ENCODE data around the gene CHAD.

Gene CHAD

GRCh38 chr17:50507871-50508572 lies 39.3 kb upstream of the CHAD start, which contains the start of gene MYCBPAP:
TSS of gene MYCBPAP (plus strand) at chr17:50508439. CDS start at chr17:50508675, 236 bp downstream.
- Histone ChIP-seq H3K27me3 (ENCODE audit: control insufficient read depth in 2 of 2, insufficient read depth in 2 of 2, low read length in 2 of 2) (no peaks in the 10 kb centered on the region), H3K9me3 (ENCODE audit: control insufficient read depth in 2 of 2, low read length in 2 of 2) (no peaks in the 10 kb centered on the region), H3K4me1 (ENCODE audit: control insufficient read depth in 2 of 2, insufficient read depth in 2 of 2, low read length in 2 of 2) (peaks cover 27 to 34% of the 10 kb centered on the region in 2 donors), H3K9ac (ENCODE audit: low read depth in 1 of 2, low read length in 2 of 2) (peak within 1 kb of the TSS; percentile 52 to 76), H3K27ac (ENCODE audit: low read depth in 2 of 2, low read length in 2 of 2) (peak within 1 kb of the TSS; percentile 65), H3K36me3 (ENCODE audit: control insufficient read depth in 2 of 2, insufficient read depth in 2 of 2, low read length in 2 of 2) (no peaks in the 10 kb centered on the region), H3K4me3 (ENCODE audit: low read length in 2 of 2) (peak within 1 kb of the TSS; percentile 59 to 62)

GRCh38 chr17:50506298-50506697 lies 37.6 kb upstream of the CHAD start:
- Histone ChIP-seq H3K27ac (ENCODE audit: low read depth in 2 of 2, low read length in 2 of 2) (peak overlapping the region; percentile 48 to 67), H3K9me3 (ENCODE audit: control insufficient read depth in 2 of 2, low read length in 2 of 2) (no peaks in the 10 kb centered on the region), H3K27me3 (ENCODE audit: control insufficient read depth in 2 of 2, insufficient read depth in 2 of 2, low read length in 2 of 2) (no peaks in the 10 kb centered on the region), H3K36me3 (ENCODE audit: control insufficient read depth in 2 of 2, insufficient read depth in 2 of 2, low read length in 2 of 2) (no peaks in the 10 kb centered on the region), H3K4me3 (ENCODE audit: low read length in 2 of 2) (no peak overlapping the region), H3K4me1 (ENCODE audit: control insufficient read depth in 2 of 2, insufficient read depth in 2 of 2, low read length in 2 of 2) (peaks cover 24 to 28% of the 10 kb centered on the region in 2 donors), H3K9ac (ENCODE audit: low read depth in 1 of 2, low read length in 2 of 2) (no peak overlapping the region)

GRCh38 chr17:50505591-50506130 lies 37.0 kb upstream of the CHAD start:
- Histone ChIP-seq H3K4me1 (ENCODE audit: control insufficient read depth in 2 of 2, insufficient read depth in 2 of 2, low read length in 2 of 2) (peaks cover 24 to 28% of the 10 kb centered on the region in 2 donors), H3K27me3 (ENCODE audit: control insufficient read depth in 2 of 2, insufficient read depth in 2 of 2, low read length in 2 of 2) (no peaks in the 10 kb centered on the region), H3K4me3 (ENCODE audit: low read length in 2 of 2) (no peak overlapping the region), H3K27ac (ENCODE audit: low read depth in 2 of 2, low read length in 2 of 2) (peak overlapping the region; percentile 48 to 67), H3K36me3 (ENCODE audit: control insufficient read depth in 2 of 2, insufficient read depth in 2 of 2, low read length in 2 of 2) (no peaks in the 10 kb centered on the region), H3K9ac (ENCODE audit: low read depth in 1 of 2, low read length in 2 of 2) (peak overlapping the region in 1 of 2 donors; percentile 41), H3K9me3 (ENCODE audit: control insufficient read depth in 2 of 2, low read length in 2 of 2) (no peaks in the 10 kb centered on the region)

- Histone ChIP-seq H3K9ac (ENCODE audit: low read depth in 1 of 2, low read length in 2 of 2) (no peak overlapping the region), H3K9me3 (ENCODE audit: control insufficient read depth in 2 of 2, low read length in 2 of 2) (no peaks in the 10 kb centered on the region), H3K27ac (ENCODE audit: low read depth in 2 of 2, low read length in 2 of 2) (peak overlapping the region in 1 of 2 donors; percentile 40), H3K27me3 (ENCODE audit: control insufficient read depth in 2 of 2, insufficient read depth in 2 of 2, low read length in 2 of 2) (no peaks in the 10 kb centered on the region), H3K4me1 (ENCODE audit: control insufficient read depth in 2 of 2, insufficient read depth in 2 of 2, low read length in 2 of 2) (peaks cover 23 to 30% of the 10 kb centered on the region in 2 donors), H3K4me3 (ENCODE audit: low read length in 2 of 2) (no peak overlapping the region), H3K36me3 (ENCODE audit: control insufficient read depth in 2 of 2, insufficient read depth in 2 of 2, low read length in 2 of 2) (no peaks in the 10 kb centered on the region)
Measured at GRCh38 chr17:50502301-50502990, 33.8 kb upstream of the CHAD start.

GRCh38 chr17:50501054-50501453 lies 32.4 kb upstream of the CHAD start:
- no peak overlapping the region for H3K9ac ChIP-seq (ENCODE audit: low read depth in 1 of 2, low read length in 2 of 2)
- H3K36me3 ChIP-seq (ENCODE audit: control insufficient read depth in 2 of 2, insufficient read depth in 2 of 2, low read length in 2 of 2) = no peaks in the 10 kb centered on the region
- no peaks in the 10 kb centered on the region for H3K9me3 ChIP-seq (ENCODE audit: control insufficient read depth in 2 of 2, low read length in 2 of 2)
- no peak overlapping the region for H3K4me3 ChIP-seq (ENCODE audit: low read length in 2 of 2)
- no peaks in the 10 kb centered on the region for H3K27me3 ChIP-seq (ENCODE audit: control insufficient read depth in 2 of 2, insufficient read depth in 2 of 2, low read length in 2 of 2)
- no peak overlapping the region for H3K27ac ChIP-seq (ENCODE audit: low read depth in 2 of 2, low read length in 2 of 2)
- H3K4me1 ChIP-seq (ENCODE audit: control insufficient read depth in 2 of 2, insufficient read depth in 2 of 2, low read length in 2 of 2) = peaks cover 22 to 28% of the 10 kb centered on the region in 2 donors

GRCh38 chr17:50499721-50500120 lies 31.0 kb upstream of the CHAD start:
- H3K27me3 ChIP-seq (ENCODE audit: control insufficient read depth in 2 of 2, insufficient read depth in 2 of 2, low read length in 2 of 2) = no peaks in the 10 kb centered on the region
- peaks cover 14 to 20% of the 10 kb centered on the region in 2 donors for H3K4me1 ChIP-seq (ENCODE audit: control insufficient read depth in 2 of 2, insufficient read depth in 2 of 2, low read length in 2 of 2)
- H3K9me3 ChIP-seq (ENCODE audit: control insufficient read depth in 2 of 2, low read length in 2 of 2) = no peaks in the 10 kb centered on the region
- H3K4me3 ChIP-seq (ENCODE audit: low read length in 2 of 2) = no peak overlapping the region
- H3K36me3 ChIP-seq (ENCODE audit: control insufficient read depth in 2 of 2, insufficient read depth in 2 of 2, low read length in 2 of 2) = no peaks in the 10 kb centered on the region
- H3K9ac ChIP-seq (ENCODE audit: low read depth in 1 of 2, low read length in 2 of 2) = no peak overlapping the region
- H3K27ac ChIP-seq (ENCODE audit: low read depth in 2 of 2, low read length in 2 of 2) = no peak overlapping the region

- Histone ChIP-seq H3K4me1 (ENCODE audit: control insufficient read depth in 2 of 2, insufficient read depth in 2 of 2, low read length in 2 of 2) (peaks cover 11 to 18% of the 10 kb centered on the region in 2 donors), H3K9me3 (ENCODE audit: control insufficient read depth in 2 of 2, low read length in 2 of 2) (no peaks in the 10 kb centered on the region), H3K36me3 (ENCODE audit: control insufficient read depth in 2 of 2, insufficient read depth in 2 of 2, low read length in 2 of 2) (no peaks in the 10 kb centered on the region), H3K27ac (ENCODE audit: low read depth in 2 of 2, low read length in 2 of 2) (no peak overlapping the region), H3K9ac (ENCODE audit: low read depth in 1 of 2, low read length in 2 of 2) (no peak overlapping the region), H3K27me3 (ENCODE audit: control insufficient read depth in 2 of 2, insufficient read depth in 2 of 2, low read length in 2 of 2) (no peaks in the 10 kb centered on the region), H3K4me3 (ENCODE audit: low read length in 2 of 2) (no peak overlapping the region)
Measured at GRCh38 chr17:50499270-50499669, 30.6 kb upstream of the CHAD start.

- no peaks in the 10 kb centered on the region for H3K9me3 ChIP-seq (ENCODE audit: control insufficient read depth in 2 of 2, low read length in 2 of 2)
- peaks cover 5 to 8% of the 10 kb centered on the region in 2 donors for H3K4me1 ChIP-seq (ENCODE audit: control insufficient read depth in 2 of 2, insufficient read depth in 2 of 2, low read length in 2 of 2)
- H3K36me3 ChIP-seq (ENCODE audit: control insufficient read depth in 2 of 2, insufficient read depth in 2 of 2, low read length in 2 of 2) = no peaks in the 10 kb centered on the region
- H3K9ac ChIP-seq (ENCODE audit: low read depth in 1 of 2, low read length in 2 of 2) = peak overlapping the region in 1 of 2 donors; percentile 17
- no peak overlapping the region for H3K4me3 ChIP-seq (ENCODE audit: low read length in 2 of 2)
- H3K27ac ChIP-seq (ENCODE audit: low read depth in 2 of 2, low read length in 2 of 2) = peak overlapping the region in 1 of 2 donors; percentile 26
- H3K27me3 ChIP-seq (ENCODE audit: control insufficient read depth in 2 of 2, insufficient read depth in 2 of 2, low read length in 2 of 2) = no peaks in the 10 kb centered on the region
Measured at GRCh38 chr17:50498021-50498874, 29.6 kb upstream of the CHAD start.

- no peak overlapping the region for H3K4me3 ChIP-seq (ENCODE audit: low read length in 2 of 2)
- no peak overlapping the region for H3K27ac ChIP-seq (ENCODE audit: low read depth in 2 of 2, low read length in 2 of 2)
- H3K4me1 ChIP-seq (ENCODE audit: control insufficient read depth in 2 of 2, insufficient read depth in 2 of 2, low read length in 2 of 2) = peaks cover 5 to 8% of the 10 kb centered on the region in 2 donors
- H3K9me3 ChIP-seq (ENCODE audit: control insufficient read depth in 2 of 2, low read length in 2 of 2) = no peaks in the 10 kb centered on the region
- no peaks in the 10 kb centered on the region for H3K36me3 ChIP-seq (ENCODE audit: control insufficient read depth in 2 of 2, insufficient read depth in 2 of 2, low read length in 2 of 2)
- no peak overlapping the region for H3K9ac ChIP-seq (ENCODE audit: low read depth in 1 of 2, low read length in 2 of 2)
- H3K27me3 ChIP-seq (ENCODE audit: control insufficient read depth in 2 of 2, insufficient read depth in 2 of 2, low read length in 2 of 2) = no peaks in the 10 kb centered on the region
Measured at GRCh38 chr17:50495918-50496317, 27.2 kb upstream of the CHAD start.

Data from mucosa of rectum (tissue), 2 donors.